ENCODE data around the gene APCDD1L.

GRCh38 chr20:58555078-58555765 lies 40.0 kb upstream of the APCDD1L start:
- no peak for TF ChIP-seq FOXJ3 (CRISPR knock-in tag; IDR thresholded peaks at IDR 0.05; ENCODE audit: borderline replicate concordance)
- no peak for TF ChIP-seq ELF4 (CRISPR knock-in tag; IDR thresholded peaks at IDR 0.05; ENCODE audit: low read depth)
- no peak for TF ChIP-seq NFYB (CRISPR knock-in tag; conservative IDR thresholded peaks at IDR 0.05; ENCODE audit: low read depth)
- no peak for TF ChIP-seq CTCF (IDR thresholded peaks at IDR 0.05)
